Natural killer cell (primary cell): Measurements from ENCODE around the gene PLXNA4. TPM values are rescaled to one million over a fixed set of nuclear protein-coding genes. Genes with fewer than 3 reads are reported as not detected.

ENCODE experiments used
- ATAC-seq, 3 donors: fragments of 150-1000 bp in 2 of 3; fragments of 200-7000 bp in 1 of 3; cut with Tn5 transposase; 1 replicate in 1 of 3; 2 replicates in 2 of 3; pipeline ENCODE4 v1.10.0; 2021; ENCODE audit warnings: mild to moderate bottlenecking in 2 of 3, moderate library complexity in 2 of 3
- DNase-seq, 2 donors: peaks; one replicate each; pipeline versions ENCODE4 v3.0.0 to v3.0.0-alpha.2; 2013 to 2021; ENCODE audit warnings: mixed read lengths in 1 of 2
- H3K27ac ChIP-seq: one replicate; pipeline ENCODE4 v1.5.1; 2013; ENCODE audit warnings: mild to moderate bottlenecking, low read length
- H3K27me3 ChIP-seq: one replicate; pipeline ENCODE4 v1.6.1; 2013; ENCODE audit warnings: low read length; ENCODE audit not compliant: control insufficient read depth, insufficient read depth
- H3K36me3 ChIP-seq: one replicate; pipeline ENCODE4 v1.6.1; 2013; ENCODE audit warnings: low read length; ENCODE audit not compliant: control insufficient read depth, insufficient read depth
- H3K4me1 ChIP-seq: one replicate; pipeline ENCODE4 v1.6.1; 2013; ENCODE audit warnings: low read length; ENCODE audit not compliant: control insufficient read depth, insufficient read depth
- H3K4me3 ChIP-seq: one replicate; pipeline ENCODE4 v1.5.1; 2013; ENCODE audit warnings: low read length
- H3K9me3 ChIP-seq: one replicate; pipeline ENCODE4 v1.6.1; 2013; ENCODE audit warnings: low read length; ENCODE audit not compliant: control insufficient read depth, insufficient read depth
- H3K27ac Mint-ChIP-seq, 2 donors: one replicate each; pipeline ENCODE4 v1.8.0; 2022; ENCODE audit warnings: mild to moderate bottlenecking in 2 of 2, mixed read lengths in 2 of 2, moderate library complexity in 1 of 2
- H3K27me3 Mint-ChIP-seq, 2 donors: one replicate each; pipeline ENCODE4 v1.8.0; 2022; ENCODE audit warnings: low read depth in 2 of 2, mixed read lengths in 2 of 2
- H3K36me3 Mint-ChIP-seq: one replicate; pipeline ENCODE4 v1.8.0; 2022; ENCODE audit warnings: mixed read lengths
- H3K4me1 Mint-ChIP-seq, 2 donors: one replicate each; pipeline ENCODE4 v1.8.0; 2022; ENCODE audit warnings: mixed read lengths in 2 of 2
- H3K4me3 Mint-ChIP-seq: one replicate; pipeline ENCODE4 v1.8.0; 2022; ENCODE audit warnings: mild to moderate bottlenecking, moderate library complexity, mixed read lengths
- H3K9me3 Mint-ChIP-seq, 2 donors: one replicate each; pipeline ENCODE4 v1.8.0; 2022; ENCODE audit warnings: mixed read lengths in 2 of 2
- CTCF ChIP-seq: fragments of 200-600 bp; IDR thresholded peaks from one replicate; pipeline ENCODE4 v1.8.0; 2022; ENCODE audit warnings: antibody characterized with exemption
- WGBS: methylation state at CpG from one replicate; pipeline ENCODE4 v1.1.7; 2013; ENCODE audit warnings: missing lambda C conversion rate; ENCODE audit not compliant: insufficient coverage; 5-methylcytosine and 5-hydroxymethylcytosine counted together
- intact Hi-C: fragments of 100-400 bp; cut with micrococcal nuclease; formaldehyde crosslinking; loops from one replicate; pipeline ENCODE4 v1.14.2; 2022
- total RNA-seq, 4 donors: library from RNA; stranded (reverse); fragments of 120-200 nt in 1 of 4; gene quantifications; one replicate each; pipeline versions ENCODE4 v1.2.3 to v1.2.4, GENCODE V29; 2013 to 2022

PLXNA4 gene
- total RNA-seq, 3 donors from 2014 or later (not counting 1 experiment from before 2014, with no cell fraction given): 5.1 to 15.3 (median 10.9) TPM

DNA sequence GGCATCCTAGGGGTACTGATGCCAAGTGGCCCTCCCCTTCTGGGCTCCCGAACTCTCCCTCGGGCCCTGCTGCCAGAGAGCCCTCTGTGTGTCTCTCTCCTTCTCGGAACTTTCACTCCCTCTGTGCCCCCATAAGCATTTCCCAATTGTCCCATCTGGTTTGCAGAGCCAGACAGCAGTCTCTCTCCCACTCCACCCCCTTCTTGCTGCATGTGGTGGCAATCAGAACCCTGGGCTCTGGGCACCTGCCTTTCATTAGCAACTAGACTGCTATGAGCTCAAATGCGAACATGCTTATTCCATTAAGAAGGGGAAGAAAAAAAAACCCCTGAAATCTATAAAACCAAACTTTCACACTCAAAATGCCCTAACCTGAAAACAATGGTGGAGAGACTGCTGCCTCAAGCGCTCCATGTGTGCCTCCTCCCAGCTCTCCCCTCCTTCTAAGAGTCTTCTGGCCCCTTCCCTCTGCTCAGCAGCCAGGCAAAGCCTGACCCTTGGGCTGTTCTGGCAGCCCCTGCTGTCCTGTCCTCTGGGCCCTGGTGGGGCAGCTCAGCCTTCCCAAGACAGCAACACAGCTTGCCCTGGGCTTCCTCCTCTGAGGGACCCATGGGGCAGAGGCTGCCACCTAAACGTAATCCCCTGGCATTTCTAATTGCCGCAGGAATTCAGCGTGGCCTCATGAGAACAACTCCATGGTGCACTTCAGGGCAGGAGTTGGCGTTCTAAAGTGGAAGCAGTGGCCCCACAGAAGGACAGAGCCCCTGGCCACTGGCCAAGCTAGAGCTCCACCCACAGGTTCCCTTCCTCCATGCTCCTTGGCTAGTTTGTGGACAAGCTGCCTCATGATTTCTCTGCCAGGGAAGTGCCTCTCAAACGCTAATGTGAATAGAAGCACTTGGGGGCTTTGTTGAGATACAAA is 415.4 kb downstream of the PLXNA4 start:
- 74% methylated on average over 10 of the region's 10 CpGs for WGBS
- intact Hi-C loops: no loop called here
- ATAC-seq (no peak), DNase-seq (no peak)
- H3K27ac Mint-ChIP-seq: no peak overlapping the region
- Histone ChIP-seq H3K36me3 (no peaks in the 10 kb centered on the region), H3K9me3 (no peaks in the 10 kb centered on the region), H3K27me3 (no peaks in the 10 kb centered on the region), H3K4me1 (no peaks in the 10 kb centered on the region), H3K27ac (no peak overlapping the region), H3K4me3 (no peak overlapping the region)
- H3K4me3 Mint-ChIP-seq: peak overlapping the region; percentile 25
- peaks cover 0 to 7% of the 10 kb centered on the region in 2 donors for H3K27me3 Mint-ChIP-seq
- no peaks in the 10 kb centered on the region for H3K36me3 Mint-ChIP-seq
- no peak for TF ChIP-seq CTCF
- no peaks in the 10 kb centered on the region for H3K9me3 Mint-ChIP-seq
- H3K4me1 Mint-ChIP-seq: no peaks in the 10 kb centered on the region

DNA sequence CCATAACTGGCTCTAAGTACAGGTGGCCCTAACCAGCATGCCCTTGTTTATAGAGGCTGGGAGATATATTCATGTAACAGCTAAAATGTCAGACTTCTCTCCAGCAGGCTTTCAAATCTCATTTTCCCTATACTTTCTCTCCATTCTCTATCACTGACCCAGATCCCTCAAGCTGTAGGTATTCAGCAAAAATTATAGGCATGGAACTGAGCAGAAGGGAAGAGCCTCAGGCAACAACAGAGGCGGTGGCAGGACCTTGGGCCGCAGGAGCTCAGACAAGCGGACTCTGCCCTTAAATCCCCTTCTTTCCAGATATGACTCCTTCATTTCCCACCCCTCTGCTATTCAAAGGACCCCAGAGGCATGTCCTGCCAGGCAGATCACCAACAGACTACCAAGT is 417.4 kb downstream of the PLXNA4 start:
- Histone ChIP-seq H3K9me3 (no peaks in the 10 kb centered on the region), H3K36me3 (no peaks in the 10 kb centered on the region), H3K27me3 (no peaks in the 10 kb centered on the region), H3K4me3 (no peak overlapping the region), H3K4me1 (no peaks in the 10 kb centered on the region), H3K27ac (no peak overlapping the region)
- Mint-ChIP-seq H3K36me3 (no peaks in the 10 kb centered on the region), H3K9me3 (no peaks in the 10 kb centered on the region), H3K4me1 (no peaks in the 10 kb centered on the region), H3K27me3 (peaks cover 0 to 7% of the 10 kb centered on the region in 2 donors), H3K4me3 (no peak overlapping the region), H3K27ac (no peak overlapping the region)
- ATAC-seq (no peak), DNase-seq (no peak)
- TF ChIP-seq CTCF: no peak
- intact Hi-C loops: no loop called here
- WGBS: 91% methylated on average over 3 of the region's 3 CpGs

DNA sequence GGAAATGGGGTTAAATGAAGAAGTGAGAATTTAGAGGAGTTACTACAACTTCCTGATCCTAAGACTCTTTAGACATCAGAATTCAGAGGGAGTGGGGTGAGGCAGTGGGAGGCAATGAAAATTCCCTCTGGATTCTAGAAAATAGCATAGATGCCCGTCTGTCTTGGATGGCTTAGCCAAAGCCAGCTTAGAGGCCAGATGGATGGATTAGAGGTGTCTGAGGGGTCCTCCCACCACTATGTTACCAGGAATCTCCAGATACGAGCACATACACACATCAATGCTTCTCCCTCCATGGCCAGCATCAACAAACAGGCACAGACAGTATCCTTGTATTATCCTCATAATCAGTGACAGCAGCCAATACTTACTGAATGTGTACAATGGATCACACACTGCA is 418.1 kb downstream of the PLXNA4 start:
- Mint-ChIP-seq H3K27me3 (peaks cover 0 to 7% of the 10 kb centered on the region in 2 donors), H3K4me3 (no peak overlapping the region), H3K36me3 (no peaks in the 10 kb centered on the region), H3K4me1 (no peaks in the 10 kb centered on the region), H3K9me3 (no peaks in the 10 kb centered on the region), H3K27ac (no peak overlapping the region)
- Histone ChIP-seq H3K9me3 (no peaks in the 10 kb centered on the region), H3K27ac (no peak overlapping the region), H3K27me3 (no peaks in the 10 kb centered on the region), H3K36me3 (no peaks in the 10 kb centered on the region), H3K4me1 (no peaks in the 10 kb centered on the region), H3K4me3 (no peak overlapping the region)
- intact Hi-C loops: no loop called here
- WGBS: 56% methylated on average over 1 of the region's 2 CpGs
- ATAC-seq (no peak), DNase-seq (no peak)
- no peak for TF ChIP-seq CTCF
